ENCODE measurements around the gene CLEC2D.

The CLEC2D gene

GRCh38 chr12:9646794-9647781 is 22.4 kb upstream of the CLEC2D start:
- no peak for DNase-seq (ENCODE audit: low read depth)
- no peak for TF ChIP-seq CTCF (IDR thresholded peaks at IDR 0.05; ENCODE audit: control insufficient read depth, insufficient read depth, low read depth, low read length, missing control alignments)
- H3K4me3 ChIP-seq (ENCODE audit: control insufficient read depth, low read depth, low read length), result peak overlapping the region; percentile 75

- H3K4me3 ChIP-seq (ENCODE audit: control insufficient read depth, low read depth, low read length), result peak overlapping the region; percentile 75
- TF ChIP-seq CTCF (IDR thresholded peaks at IDR 0.05; ENCODE audit: control insufficient read depth, insufficient read depth, low read depth, low read length, missing control alignments), result no peak
- DNase-seq (ENCODE audit: low read depth), result no peak
Observed at GRCh38 chr12:9647825-9648700, 21.4 kb upstream of the CLEC2D start.

GRCh38 chr12:9648701-9649531 is 20.6 kb upstream of the CLEC2D start:
- no peak for DNase-seq (ENCODE audit: low read depth)

GRCh38 chr12:9649532-9649940 is 20.0 kb upstream of the CLEC2D start:
- H3K4me3 ChIP-seq (ENCODE audit: control insufficient read depth, low read depth, low read length), result peak overlapping the region; percentile 75
- DNase-seq (ENCODE audit: low read depth), result no peak
- no peak for TF ChIP-seq CTCF (IDR thresholded peaks at IDR 0.05; ENCODE audit: control insufficient read depth, insufficient read depth, low read depth, low read length, missing control alignments)

More at GRCh38 chr12:9648701-9649531, 20.6 kb upstream of the CLEC2D start:
- TF ChIP-seq CTCF (IDR thresholded peaks at IDR 0.05; ENCODE audit: control insufficient read depth, insufficient read depth, low read depth, low read length, missing control alignments), result no peak
- H3K4me3 ChIP-seq (ENCODE audit: control insufficient read depth, low read depth, low read length), result peak overlapping the region; percentile 75

GRCh38 chr12:9650151-9650576 is 19.3 kb upstream of the CLEC2D start:
- H3K4me3 ChIP-seq (ENCODE audit: control insufficient read depth, low read depth, low read length), result peak overlapping the region; percentile 20
- TF ChIP-seq CTCF (IDR thresholded peaks at IDR 0.05; ENCODE audit: control insufficient read depth, insufficient read depth, low read depth, low read length, missing control alignments), result no peak
- no peak for DNase-seq (ENCODE audit: low read depth)

Measured in AG09309 (cell line).